T-helper 17 cell (primary cell): Measurements from ENCODE around the gene AMACR. TPM values are rescaled to one million over a fixed set of nuclear protein-coding genes. Genes with fewer than 3 reads are reported as not detected.
"Not testable (repeated sequence)": the region's sequence is repeated elsewhere in the genome, so short reads cannot be mapped to it uniquely, and the experiment has no call there.

ENCODE experiments used
- ATAC-seq: fragments of 150-1000 bp; cut with Tn5 transposase; 2 replicates; pipeline ENCODE4 v1.10.0; 2021; ENCODE audit warnings: mild to moderate bottlenecking, moderate library complexity
- DNase-seq, 3 donors: peaks; one replicate each; pipeline versions ENCODE4 v3.0.0 to v3.0.0-alpha.2; 2020 to 2021
- H3K9me3 ChIP-seq: one replicate; pipeline ENCODE4 v1.7.0; 2013; ENCODE audit warnings: low read length, mild to moderate bottlenecking; ENCODE audit not compliant: control insufficient read depth, poor library complexity, severe bottlenecking
- H3K27ac Mint-ChIP-seq: one replicate; pipeline ENCODE4 v1.8.0; 2022; ENCODE audit warnings: mild to moderate bottlenecking, moderate library complexity, mixed read lengths
- H3K27me3 Mint-ChIP-seq: one replicate; pipeline ENCODE4 v1.8.0; 2022; ENCODE audit warnings: mixed read lengths
- H3K36me3 Mint-ChIP-seq: one replicate; pipeline ENCODE4 v1.8.0; 2022; ENCODE audit warnings: low read depth, mixed read lengths
- H3K4me1 Mint-ChIP-seq: one replicate; pipeline ENCODE4 v1.8.0; 2022; ENCODE audit warnings: mild to moderate bottlenecking, mixed read lengths
- H3K4me3 Mint-ChIP-seq: one replicate; pipeline ENCODE4 v1.8.0; 2022; ENCODE audit warnings: mild to moderate bottlenecking, moderate library complexity, mixed read lengths
- total RNA-seq, 4 donors: library from RNA in 2 of 4; stranded (reverse) in 2 of 4; gene quantifications; one replicate each; pipeline ENCODE4 v1.2.3 and lab custom pipeline; 2022 to 2026

AMACR gene
- total RNA-seq, 2 donors from 2014 or later, result 2.0 to 3.0 TPM

GRCh38 chr5:34012791-34013190 lies 4.9 kb upstream of the AMACR start:
- peaks cover 3% of the 10 kb centered on the region for H3K36me3 Mint-ChIP-seq
- H3K4me1 Mint-ChIP-seq, result peaks cover 12% of the 10 kb centered on the region
- DNase-seq (no peak), ATAC-seq (no peak)
- H3K27ac Mint-ChIP-seq, result no peak overlapping the region
- H3K27me3 Mint-ChIP-seq, result no peaks in the 10 kb centered on the region
- H3K9me3 ChIP-seq, result no peaks in the 10 kb centered on the region
- H3K4me3 Mint-ChIP-seq, result no peak overlapping the region

GRCh38 chr5:34011536-34011935 lies 3.7 kb upstream of the AMACR start:
- H3K4me3 Mint-ChIP-seq, result no peak overlapping the region
- peaks cover 20% of the 10 kb centered on the region for H3K4me1 Mint-ChIP-seq
- no peaks in the 10 kb centered on the region for H3K36me3 Mint-ChIP-seq
- ATAC-seq, result no peak
- no peaks in the 10 kb centered on the region for H3K27me3 Mint-ChIP-seq
- no peaks in the 10 kb centered on the region for H3K9me3 ChIP-seq
- H3K27ac Mint-ChIP-seq, result no peak overlapping the region
- DNase-seq, result no peak

- peaks cover 25% of the 10 kb centered on the region for H3K4me1 Mint-ChIP-seq
- H3K9me3 ChIP-seq, DNase-seq, H3K27me3 Mint-ChIP-seq, ATAC-seq, H3K4me3 Mint-ChIP-seq, H3K27ac Mint-ChIP-seq, H3K36me3 Mint-ChIP-seq: not testable (repeated sequence)
These were observed 2.3 kb upstream of the AMACR start for GRCh38 chr5:34010146-34010545.

GRCh38 chr5:34009610-34010009 lies 1.8 kb upstream of the AMACR start:
- H3K36me3 Mint-ChIP-seq, result no peaks in the 10 kb centered on the region
- H3K27ac Mint-ChIP-seq, result peak overlapping the region; percentile 94
- no peak overlapping the region for H3K4me3 Mint-ChIP-seq
- DNase-seq (no peak), ATAC-seq (no peak)
- H3K4me1 Mint-ChIP-seq, result peaks cover 25% of the 10 kb centered on the region
- no peaks in the 10 kb centered on the region for H3K27me3 Mint-ChIP-seq
- H3K9me3 ChIP-seq, result no peaks in the 10 kb centered on the region

- DNase-seq (no peak), ATAC-seq (no peak)
- Mint-ChIP-seq H3K36me3 (peaks cover 3% of the 10 kb centered on the region), H3K27ac (peak overlapping the region; percentile 94), H3K4me3 (peak overlapping the region; percentile 95), H3K4me1 (peaks cover 26% of the 10 kb centered on the region), H3K27me3 (no peaks in the 10 kb centered on the region)
- H3K9me3 ChIP-seq, result no peaks in the 10 kb centered on the region
These were observed 952 bp upstream of the AMACR start for GRCh38 chr5:34008802-34009201.

- peak overlapping the region; percentile 95 for H3K4me3 Mint-ChIP-seq
- no peaks in the 10 kb centered on the region for H3K27me3 Mint-ChIP-seq
These were observed 639 bp downstream of the AMACR start for GRCh38 chr5:34007201-34007620.

GRCh38 chr5:34005681-34006080 lies 2.2 kb downstream of the AMACR start:
- H3K4me3 Mint-ChIP-seq, result no peak overlapping the region
- peaks cover 32% of the 10 kb centered on the region for H3K4me1 Mint-ChIP-seq
- no peaks in the 10 kb centered on the region for H3K9me3 ChIP-seq
- peaks cover 6% of the 10 kb centered on the region for H3K36me3 Mint-ChIP-seq
- peak overlapping the region; percentile 94 for H3K27ac Mint-ChIP-seq
- H3K27me3 Mint-ChIP-seq, result no peaks in the 10 kb centered on the region
- ATAC-seq, result no peak
- no peak for DNase-seq

More at GRCh38 chr5:34007201-34007620, 639 bp downstream of the AMACR start:
- DNase-seq (no peak), ATAC-seq (no peak)
- Mint-ChIP-seq H3K4me1 (peaks cover 32% of the 10 kb centered on the region), H3K36me3 (peaks cover 6% of the 10 kb centered on the region), H3K27ac (peak overlapping the region; percentile 94)
- no peaks in the 10 kb centered on the region for H3K9me3 ChIP-seq

- Mint-ChIP-seq H3K36me3 (peaks cover 6% of the 10 kb centered on the region), H3K4me3 (no peak overlapping the region), H3K27me3 (no peaks in the 10 kb centered on the region), H3K27ac (no peak overlapping the region), H3K4me1 (peaks cover 32% of the 10 kb centered on the region)
- H3K9me3 ChIP-seq, result no peaks in the 10 kb centered on the region
- ATAC-seq, result no peak
- no peak for DNase-seq
These were observed 2.6 kb downstream of the AMACR start for GRCh38 chr5:34005211-34005610.

GRCh38 chr5:34003941-34004340 lies 3.9 kb downstream of the AMACR start:
- Mint-ChIP-seq H3K4me1 (peaks cover 26% of the 10 kb centered on the region), H3K36me3 (peaks cover 6% of the 10 kb centered on the region), H3K27me3 (no peaks in the 10 kb centered on the region), H3K27ac (no peak overlapping the region), H3K4me3 (peak overlapping the region; percentile 34)
- no peaks in the 10 kb centered on the region for H3K9me3 ChIP-seq
- ATAC-seq (no peak), DNase-seq (no peak)

- no peaks in the 10 kb centered on the region for H3K9me3 ChIP-seq
- Mint-ChIP-seq H3K27ac (no peak overlapping the region), H3K4me3 (no peak overlapping the region), H3K27me3 (no peaks in the 10 kb centered on the region), H3K36me3 (peaks cover 6% of the 10 kb centered on the region), H3K4me1 (peaks cover 21% of the 10 kb centered on the region)
- ATAC-seq (no peak), DNase-seq (no peak)
These were observed 5.1 kb downstream of the AMACR start for GRCh38 chr5:34002629-34003328.

GRCh38 chr5:34001241-34001841 lies 6.5 kb downstream of the AMACR start:
- no peak for DNase-seq
- H3K9me3 ChIP-seq, result no peaks in the 10 kb centered on the region
- Mint-ChIP-seq H3K27me3 (no peaks in the 10 kb centered on the region), H3K4me3 (no peak overlapping the region), H3K27ac (no peak overlapping the region), H3K36me3 (peaks cover 8% of the 10 kb centered on the region), H3K4me1 (peaks cover 13% of the 10 kb centered on the region)
- ATAC-seq, result no peak

GRCh38 chr5:33999978-34000377 lies 7.9 kb downstream of the AMACR start:
- H3K9me3 ChIP-seq, result no peaks in the 10 kb centered on the region
- peaks cover 11% of the 10 kb centered on the region for H3K36me3 Mint-ChIP-seq
- ATAC-seq (no peak), DNase-seq (no peak)
- H3K27me3 Mint-ChIP-seq, result no peaks in the 10 kb centered on the region
- H3K4me1 Mint-ChIP-seq, result peaks cover 10% of the 10 kb centered on the region
- H3K27ac Mint-ChIP-seq, result no peak overlapping the region
- no peak overlapping the region for H3K4me3 Mint-ChIP-seq

- H3K36me3 Mint-ChIP-seq, result peaks cover 8% of the 10 kb centered on the region
- no peaks in the 10 kb centered on the region for H3K27me3 Mint-ChIP-seq
- H3K4me1 Mint-ChIP-seq, result peaks cover 4% of the 10 kb centered on the region
- no peak overlapping the region for H3K4me3 Mint-ChIP-seq
- H3K27ac Mint-ChIP-seq, result no peak overlapping the region
- DNase-seq (peak in 1 of 3 donors; percentile 6), ATAC-seq (peak; percentile 64)
- H3K9me3 ChIP-seq, result no peaks in the 10 kb centered on the region
These were observed 10.4 kb downstream of the AMACR start for GRCh38 chr5:33997331-33997983.
